OCI-LY7 (cell line): Measurements from ENCODE around the gene TPSB2. TPM values are rescaled to one million over a fixed set of nuclear protein-coding genes. Genes with fewer than 3 reads are reported as not detected.
"Not testable (repeated sequence)": the region's sequence is repeated elsewhere in the genome, so short reads cannot be mapped to it uniquely, and the experiment has no call there.

Experiments used
- BruUV-seq: library from RNA; stranded (reverse); fragments of 400-500 nt; replicated peaks from 2 replicates; lab custom pipeline; 2021; lab: Mats Ljungman, UMichigan
- CTCF ChIA-PET: fragments of 300-600 bp; sonication (Branson Sonifier 250); formaldehyde crosslinking; loops from one replicate; lab custom pipeline; 2022; ENCODE audit warnings: antibody characterized with exemption; ENCODE audit not compliant: unreplicated experiment; lab: Charles Lee
- POLR2A ChIA-PET: fragments of 300-600 bp; sonication (Branson Sonifier 250); formaldehyde crosslinking; loops from one replicate; lab custom pipeline; 2022; ENCODE audit warnings: antibody characterized with exemption; lab: Charles Lee
- DNase-seq: peaks from one replicate; pipeline ENCODE4 v3.0.0-alpha.2; 2015; ENCODE audit warnings: low spot score
- H2AFZ ChIP-seq: fragments of 200-600 bp; sonication (generic), shearing (Covaris generic); 2 replicates; pipeline ENCODE4 v1.6.1; 2014; ENCODE audit warnings: mild to moderate bottlenecking, antibody characterized with exemption, low read length, moderate library complexity
- H3K27ac ChIP-seq: fragments of 200-600 bp; sonication (generic); 2 replicates; pipeline ENCODE4 v1.5.1; 2014; ENCODE audit warnings: mixed run types, low read depth, mild to moderate bottlenecking, moderate library complexity, low read length, inconsistent platforms; ENCODE audit not compliant: poor library complexity, severe bottlenecking
- H3K36me3 ChIP-seq: fragments of 200-600 bp; sonication (generic); 2 replicates; pipeline ENCODE4 v1.6.1; 2014; ENCODE audit warnings: mild to moderate bottlenecking, antibody characterized with exemption, low read length, moderate library complexity, mixed read lengths; ENCODE audit not compliant: insufficient read depth
- H3K4me1 ChIP-seq: fragments of 200-600 bp; sonication (generic); 2 replicates; pipeline ENCODE4 v1.5.1; 2014; ENCODE audit warnings: mild to moderate bottlenecking, low read length; ENCODE audit not compliant: insufficient read depth, poor library complexity, severe bottlenecking
- H3K4me2 ChIP-seq: fragments of 200-600 bp; sonication (generic); 2 replicates; pipeline ENCODE4 v1.6.1; 2014; ENCODE audit warnings: mild to moderate bottlenecking, low read length
- H3K4me3 ChIP-seq: fragments of 200-600 bp; sonication (generic); 2 replicates; pipeline ENCODE4 v1.5.1; 2014; ENCODE audit warnings: mild to moderate bottlenecking, low read depth, low read length; ENCODE audit not compliant: poor library complexity, severe bottlenecking
- H3K79me2 ChIP-seq: fragments of 200-600 bp; sonication (generic); 2 replicates; pipeline ENCODE4 v1.6.1; 2016; ENCODE audit warnings: low read depth, mild to moderate bottlenecking, low read length, moderate library complexity, mixed read lengths; ENCODE audit not compliant: insufficient read depth
- H3K9me2 ChIP-seq: fragments of 200-600 bp; sonication (generic); 2 replicates; pipeline ENCODE4 v1.6.1; 2016; ENCODE audit warnings: mild to moderate bottlenecking, low read length, mixed read lengths; ENCODE audit not compliant: insufficient read depth
- H3K9me3 ChIP-seq: fragments of 200-600 bp; sonication (generic); 2 replicates; pipeline ENCODE4 v1.6.1; 2014; ENCODE audit warnings: mild to moderate bottlenecking, mixed run types, low read length, mixed read lengths
- H4K20me1 ChIP-seq: fragments of 200-600 bp; sonication (generic); 2 replicates; pipeline ENCODE4 v1.6.1; 2014; ENCODE audit warnings: mild to moderate bottlenecking, antibody characterized with exemption, low read length, moderate library complexity, mixed read lengths; ENCODE audit not compliant: insufficient read depth
- CTCF ChIP-seq: fragments of 200-600 bp; sonication (generic); conservative IDR thresholded peaks from 2 replicates; pipeline ENCODE4 v1.5.1; 2014; ENCODE audit warnings: mild to moderate bottlenecking, antibody characterized with exemption, low read length, moderate library complexity, mixed read lengths
- EZH2phosphoT487 ChIP-seq: fragments of 200-600 bp; sonication (generic); IDR thresholded peaks from 2 replicates; pipeline ENCODE4 v1.6.1; 2018; ENCODE audit warnings: low read depth, borderline replicate concordance, mild to moderate bottlenecking, mixed run types, antibody characterized with exemption, low read length, moderate library complexity, mixed read lengths
- intact Hi-C: fragments of 100-400 bp; cut with micrococcal nuclease; formaldehyde crosslinking; loops from one replicate; pipeline ENCODE4 v1.10.0; 2022; ENCODE audit not compliant: unreplicated experiment
- total RNA-seq, 2 experiments: library from RNA; depleted of rRNA in 1 of 2; stranded (reverse); fragments of >200 nt in 1 of 2; shearing (Covaris generic) in 1 of 2; gene quantifications; 2 replicates each; pipeline ENCODE4 v1.2.3, GENCODE V29; 2014 to 2022

The TPSB2 gene
- total RNA-seq, 2 experiments from 2014 or later = not detected

GRCh38 chr16:1193143-1193824 lies 36.7 kb downstream of the TPSB2 start:
- ChIA-PET CTCF (no interaction called here), POLR2A (no interaction called here)
- Histone ChIP-seq H2AFZ (no peak overlapping the region), H3K4me1 (no peaks in the 10 kb centered on the region), H3K36me3 (no peaks in the 10 kb centered on the region), H3K79me2 (no peaks in the 10 kb centered on the region), H3K27ac (no peak overlapping the region), H3K9me2 (no peaks in the 10 kb centered on the region), H3K9me3 (no peaks in the 10 kb centered on the region), H4K20me1 (no peaks in the 10 kb centered on the region), H3K4me2 (no peak overlapping the region), H3K4me3 (no peak overlapping the region)
- no TSS peak for BruUV-seq
- TF ChIP-seq CTCF (no peak), EZH2phosphoT487 (no peak)
- intact Hi-C loops = no loop called here
- no peak for DNase-seq

GRCh38 chr16:1192384-1193073 lies 37.5 kb downstream of the TPSB2 start:
- H4K20me1 ChIP-seq = no peaks in the 10 kb centered on the region
- ChIA-PET POLR2A (no interaction called here), CTCF (no interaction called here)
- no peaks in the 10 kb centered on the region for H3K9me2 ChIP-seq
- H3K36me3 ChIP-seq = no peaks in the 10 kb centered on the region
- no peaks in the 10 kb centered on the region for H3K4me1 ChIP-seq
- no peak overlapping the region for H2AFZ ChIP-seq
- BruUV-seq = no TSS peak
- H3K9me3 ChIP-seq = no peaks in the 10 kb centered on the region
- no peak for TF ChIP-seq EZH2phosphoT487
- no peak for TF ChIP-seq CTCF
- no peak for DNase-seq
- no peak overlapping the region for H3K4me2 ChIP-seq
- H3K79me2 ChIP-seq = no peaks in the 10 kb centered on the region
- intact Hi-C loops = no loop called here
- H3K27ac ChIP-seq = no peak overlapping the region
- no peak overlapping the region for H3K4me3 ChIP-seq

GRCh38 chr16:1190789-1191188 lies 39.2 kb downstream of the TPSB2 start:
- H3K36me3 ChIP-seq, H3K4me3 ChIP-seq, H3K4me2 ChIP-seq, H3K9me3 ChIP-seq, POLR2A ChIA-PET, CTCF ChIA-PET, intact Hi-C loops, H4K20me1 ChIP-seq, DNase-seq, H2AFZ ChIP-seq, H3K4me1 ChIP-seq, H3K27ac ChIP-seq, H3K9me2 ChIP-seq, H3K79me2 ChIP-seq, BruUV-seq: not testable (repeated sequence)
